ENCODE data around the gene TMEM44. TPM values are rescaled to one million over a fixed set of nuclear protein-coding genes. Genes with fewer than 3 reads are reported as not detected.
"Not testable (repeated sequence)": the region's sequence is repeated elsewhere in the genome, so short reads cannot be mapped to it uniquely, and the experiment has no call there.

TMEM44 gene
- total RNA-seq, 3 donors from 2014 or later: 9.4 to 12.8 (median 9.6) TPM

GRCh38 chr3:194607592-194608389, 25.4 kb downstream of the TMEM44 start:
- no peaks in the 10 kb centered on the region for H3K4me1 ChIP-seq
- no peak overlapping the region for H3K4me3 ChIP-seq
- no peak for TF ChIP-seq POLR2A (IDR thresholded peaks at IDR 0.05)
- no peak for TF ChIP-seq POLR2AphosphoS5 (IDR thresholded peaks at IDR 0.05)
- no peak for TF ChIP-seq CTCF (IDR thresholded peaks at IDR 0.05)
- no peaks in the 10 kb centered on the region for H3K36me3 ChIP-seq
- no peaks in the 10 kb centered on the region for H3K27me3 ChIP-seq
- H3K9me3 ChIP-seq: no peaks in the 10 kb centered on the region
- DNase-seq (ENCODE audit: low spot score in 2 of 2): no peak
- H3K27ac ChIP-seq: no peak overlapping the region
- intact Hi-C loops (cut with DNase I; ENCODE audit: low total_unique reads): no loop called here

DNA sequence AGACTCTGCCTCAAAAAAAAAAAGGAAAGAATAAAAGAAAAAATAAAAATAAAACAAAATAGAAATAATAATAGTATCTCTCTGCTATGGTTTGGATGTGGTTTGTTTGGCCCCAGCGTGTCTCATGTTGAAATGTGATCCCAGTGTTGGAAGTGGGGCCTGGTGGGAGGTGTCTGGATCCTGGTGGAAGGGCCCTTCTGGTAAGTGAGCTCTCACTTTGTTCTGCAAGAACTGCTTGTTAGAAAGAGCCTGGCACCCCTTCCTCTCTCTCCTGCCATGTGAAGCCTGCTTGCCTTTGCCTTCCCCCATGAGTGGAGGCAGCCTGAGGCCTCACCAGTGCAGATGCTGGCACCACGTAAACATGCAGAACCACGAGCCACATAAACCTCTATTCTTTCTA, 26.3 kb downstream of the TMEM44 start:
- H3K36me3 ChIP-seq: no peaks in the 10 kb centered on the region
- intact Hi-C loops (cut with DNase I; ENCODE audit: low total_unique reads): no loop called here

GRCh38 chr3:194606163-194606562, 27.1 kb downstream of the TMEM44 start:
- H3K36me3 ChIP-seq: no peaks in the 10 kb centered on the region
- H3K4me1 ChIP-seq: no peaks in the 10 kb centered on the region
- no peaks in the 10 kb centered on the region for H3K9me3 ChIP-seq
- H3K4me3 ChIP-seq: no peak overlapping the region
- intact Hi-C loops (cut with DNase I; ENCODE audit: low total_unique reads): no loop called here
- H3K27ac ChIP-seq: no peak overlapping the region
- no peak for DNase-seq (ENCODE audit: low spot score in 2 of 2)
- TF ChIP-seq CTCF (IDR thresholded peaks at IDR 0.05) (no peak), POLR2A (IDR thresholded peaks at IDR 0.05) (no peak), POLR2AphosphoS5 (IDR thresholded peaks at IDR 0.05) (no peak)
- H3K27me3 ChIP-seq: no peaks in the 10 kb centered on the region

More for the DNA sequence above, 26.3 kb downstream of the TMEM44 start:
- Histone ChIP-seq H3K9me3 (no peaks in the 10 kb centered on the region), H3K4me3 (no peak overlapping the region), H3K27ac (no peak overlapping the region), H3K27me3 (no peaks in the 10 kb centered on the region), H3K4me1 (no peaks in the 10 kb centered on the region)
- no peak for TF ChIP-seq POLR2AphosphoS5 (IDR thresholded peaks at IDR 0.05)
- TF ChIP-seq CTCF (IDR thresholded peaks at IDR 0.05): no peak
- TF ChIP-seq POLR2A (IDR thresholded peaks at IDR 0.05): no peak
- no peak for DNase-seq (ENCODE audit: low spot score in 2 of 2)

DNA sequence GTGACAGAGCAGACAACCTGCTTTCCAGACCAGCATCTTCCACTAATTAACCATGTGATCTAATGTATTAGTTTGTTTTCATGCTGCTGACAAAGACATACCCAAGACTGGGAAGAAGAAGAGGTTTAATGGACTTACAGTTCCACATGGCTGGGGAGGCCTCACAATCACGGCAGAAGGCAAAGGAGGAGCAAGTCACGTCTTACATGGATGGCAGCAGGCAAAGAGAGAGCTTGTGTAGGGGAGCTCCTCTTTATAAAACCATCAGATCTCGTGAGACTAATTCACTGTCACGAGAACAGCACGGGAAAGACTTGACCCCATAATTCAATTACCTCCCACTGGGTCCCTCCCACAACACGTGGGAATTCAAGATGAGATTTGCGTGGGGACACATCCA, 27.9 kb downstream of the TMEM44 start:
- H3K27ac ChIP-seq; DNase-seq (ENCODE audit: low spot score in 2 of 2); intact Hi-C loops (cut with DNase I; ENCODE audit: low total_unique reads); H3K27me3 ChIP-seq; H3K9me3 ChIP-seq; H3K4me1 ChIP-seq; H3K36me3 ChIP-seq; H3K4me3 ChIP-seq: not testable (repeated sequence)

GRCh38 chr3:194604837-194605236, 28.4 kb downstream of the TMEM44 start:
- no peak overlapping the region for H3K27ac ChIP-seq
- DNase-seq (ENCODE audit: low spot score in 2 of 2): no peak
- no peak overlapping the region for H3K4me3 ChIP-seq
- no peaks in the 10 kb centered on the region for H3K4me1 ChIP-seq
- H3K9me3 ChIP-seq: no peaks in the 10 kb centered on the region
- TF ChIP-seq POLR2A (IDR thresholded peaks at IDR 0.05): no peak
- TF ChIP-seq CTCF (IDR thresholded peaks at IDR 0.05): no peak
- TF ChIP-seq POLR2AphosphoS5 (IDR thresholded peaks at IDR 0.05): no peak
- no peaks in the 10 kb centered on the region for H3K27me3 ChIP-seq
- intact Hi-C loops (cut with DNase I; ENCODE audit: low total_unique reads): no loop called here
- H3K36me3 ChIP-seq: no peaks in the 10 kb centered on the region
